ENCODE measurements around the gene DCAF4.
A peak's percentile ranks its signal among the peaks of the same experiment; 100 is the strongest.

DCAF4 gene

GRCh38 chr14:72925815-72926291, 411 bp upstream of the DCAF4 start:
- H3K4me3 ChIP-seq (ENCODE audit: low read depth, low read length): peak overlapping the region; percentile 97
- no peak for TF ChIP-seq CTCF (conservative IDR thresholded peaks at IDR 0.05; ENCODE audit: low read depth, low read length)
- DNase-seq (ENCODE audit: low read depth): no peak

GRCh38 chr14:72928872-72929271, 2.6 kb downstream of the DCAF4 start:
- TF ChIP-seq CTCF (conservative IDR thresholded peaks at IDR 0.05; ENCODE audit: low read depth, low read length): no peak
- DNase-seq (ENCODE audit: low read depth): no peak
- no peak overlapping the region for H3K4me3 ChIP-seq (ENCODE audit: low read depth, low read length)

- DNase-seq (ENCODE audit: low read depth): no peak
- H3K4me3 ChIP-seq (ENCODE audit: low read depth, low read length): no peak overlapping the region
Measured at GRCh38 chr14:72929316-72930080, 3.2 kb downstream of the DCAF4 start.

GRCh38 chr14:72932893-72933292, 6.6 kb downstream of the DCAF4 start:
- no peak overlapping the region for H3K4me3 ChIP-seq (ENCODE audit: low read depth, low read length)
- DNase-seq (ENCODE audit: low read depth): no peak
- TF ChIP-seq CTCF (conservative IDR thresholded peaks at IDR 0.05; ENCODE audit: low read depth, low read length): no peak

More at GRCh38 chr14:72929316-72930080, 3.2 kb downstream of the DCAF4 start:
- no peak for TF ChIP-seq CTCF (conservative IDR thresholded peaks at IDR 0.05; ENCODE audit: low read depth, low read length)

GRCh38 chr14:72939630-72940029, 13.4 kb downstream of the DCAF4 start:
- no peak for TF ChIP-seq CTCF (conservative IDR thresholded peaks at IDR 0.05; ENCODE audit: low read depth, low read length)
- no peak overlapping the region for H3K4me3 ChIP-seq (ENCODE audit: low read depth, low read length)
- no peak for DNase-seq (ENCODE audit: low read depth)

GRCh38 chr14:72941286-72941985, 15.2 kb downstream of the DCAF4 start:
- no peak overlapping the region for H3K4me3 ChIP-seq (ENCODE audit: low read depth, low read length)
- no peak for TF ChIP-seq CTCF (conservative IDR thresholded peaks at IDR 0.05; ENCODE audit: low read depth, low read length)
- no peak for DNase-seq (ENCODE audit: low read depth)

Data from choroid plexus epithelial cell (primary cell).